ENCODE measurements around the gene FRMD5. TPM values are rescaled to one million over a fixed set of nuclear protein-coding genes. Genes with fewer than 3 reads are reported as not detected.

Gene FRMD5
- total RNA-seq, 1 experiment from 2014 or later: 27.2 TPM

DNA sequence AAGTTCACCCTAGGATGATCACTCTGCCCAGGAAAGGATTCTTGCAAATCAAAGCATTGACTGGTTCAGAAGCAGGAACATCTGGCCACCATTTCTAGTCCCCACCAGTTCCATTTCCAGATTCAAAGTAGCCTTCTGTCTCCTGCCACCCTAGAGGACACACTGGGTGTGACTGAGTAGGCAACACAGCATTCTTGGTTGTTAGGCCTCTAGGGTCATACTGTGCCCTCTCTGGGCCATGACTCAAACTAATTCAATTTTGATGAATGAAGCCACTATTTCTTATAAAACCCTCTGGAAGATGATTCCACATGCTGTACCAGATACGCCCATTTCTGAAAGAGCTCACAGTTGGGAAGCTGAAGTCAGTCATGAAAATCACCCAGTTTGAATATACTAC, 298.5 kb downstream of the FRMD5 start:
- Histone ChIP-seq H3K9me2 (ENCODE audit: insufficient read depth) (no peaks in the 10 kb centered on the region), H3K9me3 (ENCODE audit: control insufficient read depth in 1 of 2, insufficient read depth in 1 of 2, low read depth in 1 of 2, low read length in 2 of 2) (no peaks in the 10 kb centered on the region), H3K9ac (ENCODE audit: low read length) (no peak overlapping the region), H3K27ac (ENCODE audit: low read depth, low read length) (no peak overlapping the region), H3K4me1 (ENCODE audit: control insufficient read depth in 1 of 2, insufficient read depth in 2 of 2, low read length in 2 of 2) (peaks cover 0 to 7% of the 10 kb centered on the region in 2 experiments; a peak in 1 of 4 replicates), H3K4me2 (ENCODE audit: low read length) (no peak overlapping the region), H3K4me3 (replicated peaks in 1 of 2; ENCODE audit: low read depth in 1 of 2, low read length in 2 of 2) (no peak overlapping the region), H3K79me2 (ENCODE audit: insufficient read depth, low read length) (no peaks in the 10 kb centered on the region), H2AFZ (ENCODE audit: low read depth, low read length, poor library complexity, severe bottlenecking) (no peak overlapping the region), H3K36me3 (ENCODE audit: control insufficient read depth in 1 of 2, insufficient read depth in 2 of 2, low read length in 2 of 2) (peaks cover 12 to 13% of the 10 kb centered on the region in 2 experiments; a peak in 3 of 4 replicates), H4K20me1 (ENCODE audit: insufficient read depth) (no peaks in the 10 kb centered on the region), H3K27me3 (ENCODE audit: insufficient read depth, low read length) (no peaks in the 10 kb centered on the region)
- intact Hi-C loops (cut with micrococcal nuclease): no loop called here
- no TSS peak for BruUV-seq (replicated peaks)
- TF ChIP-seq ZNF274 (IDR thresholded peaks at IDR 0.05; ENCODE audit: low read depth, low read length) (no peak), EZH2 (IDR thresholded peaks at IDR 0.05) (no peak), TCF7L2 (IDR thresholded peaks at IDR 0.05; ENCODE audit: borderline replicate concordance, extremely low read depth, insufficient read depth, insufficient read length) (no peak), ZFX (IDR thresholded peaks at IDR 0.05) (no peak), POLR2AphosphoS5 (IDR thresholded peaks at IDR 0.05; ENCODE audit: low read depth, low read length) (no peak), YY1 (IDR thresholded peaks at IDR 0.05; ENCODE audit: extremely low read depth, insufficient replicate concordance, low read depth, low read length) (no peak), POLR2A (IDR thresholded peaks at IDR 0.05; ENCODE audit: borderline replicate concordance, extremely low read depth, insufficient read depth, insufficient read length) (no peak), SP1 (IDR thresholded peaks at IDR 0.05; ENCODE audit: low read depth) (no peak), ELF1 (IDR thresholded peaks at IDR 0.05; ENCODE audit: borderline replicate concordance, low read depth) (no peak), EGR1 (IDR thresholded peaks at IDR 0.05; ENCODE audit: low read depth) (no peak), CEBPB (IDR thresholded peaks at IDR 0.05; ENCODE audit: low read depth) (no peak), JUND (IDR thresholded peaks at IDR 0.05) (no peak)
- TF ChIP-seq, protein P1, sequence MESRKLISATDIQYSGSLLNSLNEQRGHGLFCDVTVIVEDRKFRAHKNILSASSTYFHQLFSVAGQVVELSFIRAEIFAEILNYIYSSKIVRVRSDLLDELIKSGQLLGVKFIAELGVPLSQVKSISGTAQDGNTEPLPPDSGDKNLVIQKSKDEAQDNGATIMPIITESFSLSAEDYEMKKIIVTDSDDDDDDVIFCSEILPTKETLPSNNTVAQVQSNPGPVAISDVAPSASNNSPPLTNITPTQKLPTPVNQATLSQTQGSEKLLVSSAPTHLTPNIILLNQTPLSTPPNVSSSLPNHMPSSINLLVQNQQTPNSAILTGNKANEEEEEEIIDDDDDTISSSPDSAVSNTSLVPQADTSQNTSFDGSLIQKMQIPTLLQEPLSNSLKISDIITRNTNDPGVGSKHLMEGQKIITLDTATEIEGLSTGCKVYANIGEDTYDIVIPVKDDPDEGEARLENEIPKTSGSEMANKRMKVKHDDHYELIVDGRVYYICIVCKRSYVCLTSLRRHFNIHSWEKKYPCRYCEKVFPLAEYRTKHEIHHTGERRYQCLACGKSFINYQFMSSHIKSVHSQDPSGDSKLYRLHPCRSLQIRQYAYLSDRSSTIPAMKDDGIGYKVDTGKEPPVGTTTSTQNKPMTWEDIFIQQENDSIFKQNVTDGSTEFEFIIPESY (IDR thresholded peaks at IDR 0.05; ENCODE audit: extremely low read depth, insufficient replicate concordance, low read length): no peak
- TF ChIP-seq, protein P2, sequence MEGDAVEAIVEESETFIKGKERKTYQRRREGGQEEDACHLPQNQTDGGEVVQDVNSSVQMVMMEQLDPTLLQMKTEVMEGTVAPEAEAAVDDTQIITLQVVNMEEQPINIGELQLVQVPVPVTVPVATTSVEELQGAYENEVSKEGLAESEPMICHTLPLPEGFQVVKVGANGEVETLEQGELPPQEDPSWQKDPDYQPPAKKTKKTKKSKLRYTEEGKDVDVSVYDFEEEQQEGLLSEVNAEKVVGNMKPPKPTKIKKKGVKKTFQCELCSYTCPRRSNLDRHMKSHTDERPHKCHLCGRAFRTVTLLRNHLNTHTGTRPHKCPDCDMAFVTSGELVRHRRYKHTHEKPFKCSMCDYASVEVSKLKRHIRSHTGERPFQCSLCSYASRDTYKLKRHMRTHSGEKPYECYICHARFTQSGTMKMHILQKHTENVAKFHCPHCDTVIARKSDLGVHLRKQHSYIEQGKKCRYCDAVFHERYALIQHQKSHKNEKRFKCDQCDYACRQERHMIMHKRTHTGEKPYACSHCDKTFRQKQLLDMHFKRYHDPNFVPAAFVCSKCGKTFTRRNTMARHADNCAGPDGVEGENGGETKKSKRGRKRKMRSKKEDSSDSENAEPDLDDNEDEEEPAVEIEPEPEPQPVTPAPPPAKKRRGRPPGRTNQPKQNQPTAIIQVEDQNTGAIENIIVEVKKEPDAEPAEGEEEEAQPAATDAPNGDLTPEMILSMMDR (IDR thresholded peaks at IDR 0.05 in 2 of 3, conservative IDR thresholded peaks at IDR 0.05 in 1 of 3; ENCODE audit: borderline replicate concordance in 1 of 3, insufficient read depth in 1 of 3, low read depth in 2 of 3, low read length in 2 of 3): no peak
- TF ChIP-seq, protein P3, sequence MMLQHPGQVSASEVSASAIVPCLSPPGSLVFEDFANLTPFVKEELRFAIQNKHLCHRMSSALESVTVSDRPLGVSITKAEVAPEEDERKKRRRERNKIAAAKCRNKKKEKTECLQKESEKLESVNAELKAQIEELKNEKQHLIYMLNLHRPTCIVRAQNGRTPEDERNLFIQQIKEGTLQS (IDR thresholded peaks at IDR 0.05): no peak
- RAD21 ChIA-PET (ENCODE audit: low non-redundant PET in 1 of 2, low total read pairs in 2 of 2, uncharacterized antibody in 2 of 2, unreplicated experiment in 2 of 2): no interaction called here
- DNase-seq (ENCODE audit: low read depth, low spot score) (no peak), ATAC-seq (peak; percentile 67; the same call in 1 of the 2 replicates)
- CTCF ChIA-PET: no interaction called here
- POLR2A ChIA-PET: no interaction called here
